SH-SY5Y (cell line): Measurements from ENCODE around the gene CLTA.

Experiments
- GATA2 ChIP-seq: IDR thresholded peaks from 2 replicates; pipeline ENCODE4 v1.6.1; 2011; ENCODE audit warnings: mild to moderate bottlenecking, low read depth, low read length
- GATA3 ChIP-seq: IDR thresholded peaks from 2 replicates; pipeline ENCODE4 v1.6.1; 2011; ENCODE audit warnings: low read depth, mild to moderate bottlenecking, low read length, moderate library complexity

- TF ChIP-seq GATA3: no peak
- no peak for TF ChIP-seq GATA2
Measured at GRCh38 chr9:36174731-36175130, 16.0 kb upstream of the CLTA start.
